PFSK-1 (cell line): ENCODE measurements around the gene ALG2.

Experiments used
- FOXP2 ChIP-seq: optimal IDR thresholded peaks from 2 replicates; pipeline ENCODE3; 2011; ENCODE audit warnings: borderline replicate concordance, control low read depth, inconsistent platforms; ENCODE audit not compliant: insufficient read depth; ENCODE audit errors: extremely low read length, extremely low read depth
- POLR2AphosphoS5 ChIP-seq: IDR thresholded peaks from 2 replicates; pipeline ENCODE4 v1.6.1; 2012; ENCODE audit warnings: low read depth, mild to moderate bottlenecking, control low read depth, low read length, moderate library complexity
- SIN3A ChIP-seq: IDR thresholded peaks from 2 replicates; pipeline ENCODE4 v1.6.1; 2012; ENCODE audit warnings: mild to moderate bottlenecking, low read length, moderate library complexity, borderline replicate concordance; ENCODE audit not compliant: insufficient read depth
- TAF1 ChIP-seq: IDR thresholded peaks from 2 replicates; pipeline ENCODE4 v1.6.1; 2012; ENCODE audit warnings: low read length, control low read depth, borderline replicate concordance; ENCODE audit not compliant: insufficient read depth
- TF ChIP-seq, protein P1 (sequence below), 2 experiments: IDR thresholded peaks; 2 replicates each; pipeline versions ENCODE4 v1.6.1 to v1.8.0; 2011 to 2012; ENCODE audit warnings: low read depth in 2 of 2, low read length in 2 of 2, control low read depth in 1 of 2, inconsistent platforms in 1 of 2, mild to moderate bottlenecking in 1 of 2, moderate library complexity in 1 of 2; ENCODE audit not compliant: insufficient read depth in 1 of 2

ALG2 gene

DNA sequence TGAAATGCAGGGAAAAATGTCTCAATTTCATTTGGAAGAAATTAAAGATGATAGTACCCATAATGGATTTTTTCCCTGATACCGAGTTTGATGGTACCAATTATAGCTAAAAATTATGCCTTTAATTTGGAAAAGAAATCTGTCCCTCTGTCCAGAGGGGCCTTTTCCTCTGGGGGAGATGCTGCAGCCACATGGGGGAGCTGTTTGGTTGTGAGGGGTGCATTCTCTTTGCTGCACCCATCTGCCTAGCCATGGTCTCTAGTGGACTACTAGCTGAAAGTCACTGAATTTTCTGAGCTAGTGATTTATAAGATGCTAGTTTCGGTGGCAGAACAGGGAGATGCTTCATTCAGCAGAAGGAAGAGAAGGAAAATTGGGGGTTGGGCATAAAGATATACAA, 10.0 kb upstream of the ALG2 start:
- TF ChIP-seq FOXP2 (no peak), POLR2AphosphoS5 (no peak), TAF1 (no peak), SIN3A (no peak)
- TF ChIP-seq, protein P1, sequence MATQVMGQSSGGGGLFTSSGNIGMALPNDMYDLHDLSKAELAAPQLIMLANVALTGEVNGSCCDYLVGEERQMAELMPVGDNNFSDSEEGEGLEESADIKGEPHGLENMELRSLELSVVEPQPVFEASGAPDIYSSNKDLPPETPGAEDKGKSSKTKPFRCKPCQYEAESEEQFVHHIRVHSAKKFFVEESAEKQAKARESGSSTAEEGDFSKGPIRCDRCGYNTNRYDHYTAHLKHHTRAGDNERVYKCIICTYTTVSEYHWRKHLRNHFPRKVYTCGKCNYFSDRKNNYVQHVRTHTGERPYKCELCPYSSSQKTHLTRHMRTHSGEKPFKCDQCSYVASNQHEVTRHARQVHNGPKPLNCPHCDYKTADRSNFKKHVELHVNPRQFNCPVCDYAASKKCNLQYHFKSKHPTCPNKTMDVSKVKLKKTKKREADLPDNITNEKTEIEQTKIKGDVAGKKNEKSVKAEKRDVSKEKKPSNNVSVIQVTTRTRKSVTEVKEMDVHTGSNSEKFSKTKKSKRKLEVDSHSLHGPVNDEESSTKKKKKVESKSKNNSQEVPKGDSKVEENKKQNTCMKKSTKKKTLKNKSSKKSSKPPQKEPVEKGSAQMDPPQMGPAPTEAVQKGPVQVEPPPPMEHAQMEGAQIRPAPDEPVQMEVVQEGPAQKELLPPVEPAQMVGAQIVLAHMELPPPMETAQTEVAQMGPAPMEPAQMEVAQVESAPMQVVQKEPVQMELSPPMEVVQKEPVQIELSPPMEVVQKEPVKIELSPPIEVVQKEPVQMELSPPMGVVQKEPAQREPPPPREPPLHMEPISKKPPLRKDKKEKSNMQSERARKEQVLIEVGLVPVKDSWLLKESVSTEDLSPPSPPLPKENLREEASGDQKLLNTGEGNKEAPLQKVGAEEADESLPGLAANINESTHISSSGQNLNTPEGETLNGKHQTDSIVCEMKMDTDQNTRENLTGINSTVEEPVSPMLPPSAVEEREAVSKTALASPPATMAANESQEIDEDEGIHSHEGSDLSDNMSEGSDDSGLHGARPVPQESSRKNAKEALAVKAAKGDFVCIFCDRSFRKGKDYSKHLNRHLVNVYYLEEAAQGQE (IDR thresholded peaks at IDR 0.05; ENCODE audit: insufficient read depth in 1 of 2, low read depth in 2 of 2, low read length in 2 of 2) = no peak

DNA sequence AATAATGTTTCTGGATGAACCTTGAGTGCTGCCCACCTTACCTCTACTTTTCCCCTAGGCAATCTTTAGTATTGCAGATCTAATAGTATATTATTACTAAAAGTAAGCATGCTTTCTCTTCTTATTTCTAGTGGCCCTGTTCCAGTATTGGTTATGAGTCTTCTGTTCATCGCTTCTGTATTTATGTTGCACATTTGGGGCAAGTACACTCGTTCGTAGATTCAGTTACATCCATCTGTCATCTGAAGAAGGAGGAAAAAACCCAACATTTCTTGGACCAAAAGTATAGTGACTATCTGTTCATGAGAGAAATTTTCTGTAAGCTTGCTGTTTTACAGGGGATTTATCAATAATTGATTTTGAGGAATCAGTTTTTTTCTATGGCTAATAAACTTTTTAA, 8.5 kb upstream of the ALG2 start:
- TF ChIP-seq, protein P1 (IDR thresholded peaks at IDR 0.05; ENCODE audit: insufficient read depth in 1 of 2, low read depth in 2 of 2, low read length in 2 of 2) = no peak
- no peak for TF ChIP-seq POLR2AphosphoS5
- no peak for TF ChIP-seq FOXP2

DNA sequence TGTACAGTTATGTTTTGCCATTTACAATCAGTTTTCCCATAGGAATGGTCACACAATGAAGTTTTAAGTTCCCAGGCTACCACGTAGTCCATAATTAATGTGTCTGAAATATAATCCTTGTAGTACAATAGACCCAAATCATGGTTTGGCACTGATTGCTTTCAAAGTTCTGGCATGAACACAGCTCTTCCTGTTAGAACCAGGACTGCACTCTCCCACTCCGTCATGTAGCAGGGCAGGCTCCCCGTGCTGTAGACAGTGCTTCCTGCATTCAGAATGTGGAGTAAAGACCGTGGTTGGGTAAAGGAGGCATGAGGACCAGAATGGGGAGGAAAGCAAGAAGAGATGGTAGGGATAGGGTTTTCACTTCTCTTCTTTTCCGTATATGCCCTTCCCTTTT, 4.3 kb upstream of the ALG2 start:
- no peak for TF ChIP-seq POLR2AphosphoS5
- TF ChIP-seq TAF1 = no peak
- TF ChIP-seq FOXP2 = no peak
- no peak for TF ChIP-seq SIN3A
- TF ChIP-seq, protein P1 (IDR thresholded peaks at IDR 0.05; ENCODE audit: insufficient read depth in 1 of 2, low read depth in 2 of 2, low read length in 2 of 2) = no peak

DNA sequence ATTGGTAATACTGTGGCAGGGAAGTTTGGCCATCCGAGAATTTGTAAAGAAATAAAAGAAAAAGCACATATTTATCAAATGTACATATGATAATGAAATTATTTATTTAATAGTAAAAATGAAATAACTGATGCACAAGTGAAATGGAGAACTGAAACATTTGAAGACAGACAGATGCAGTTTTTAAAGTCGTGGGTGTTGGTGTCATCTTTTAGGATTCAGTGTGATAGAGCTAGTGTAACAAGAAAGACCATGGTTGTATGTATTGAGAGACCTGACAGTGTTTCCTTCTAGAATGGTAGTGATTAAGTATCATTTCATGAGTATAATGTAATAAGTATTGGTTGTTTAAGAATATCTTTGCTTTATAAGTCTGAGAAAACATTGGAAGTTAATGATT, 2.7 kb upstream of the ALG2 start:
- no peak for TF ChIP-seq SIN3A
- TF ChIP-seq, protein P1 (IDR thresholded peaks at IDR 0.05; ENCODE audit: insufficient read depth in 1 of 2, low read depth in 2 of 2, low read length in 2 of 2) = no peak

DNA sequence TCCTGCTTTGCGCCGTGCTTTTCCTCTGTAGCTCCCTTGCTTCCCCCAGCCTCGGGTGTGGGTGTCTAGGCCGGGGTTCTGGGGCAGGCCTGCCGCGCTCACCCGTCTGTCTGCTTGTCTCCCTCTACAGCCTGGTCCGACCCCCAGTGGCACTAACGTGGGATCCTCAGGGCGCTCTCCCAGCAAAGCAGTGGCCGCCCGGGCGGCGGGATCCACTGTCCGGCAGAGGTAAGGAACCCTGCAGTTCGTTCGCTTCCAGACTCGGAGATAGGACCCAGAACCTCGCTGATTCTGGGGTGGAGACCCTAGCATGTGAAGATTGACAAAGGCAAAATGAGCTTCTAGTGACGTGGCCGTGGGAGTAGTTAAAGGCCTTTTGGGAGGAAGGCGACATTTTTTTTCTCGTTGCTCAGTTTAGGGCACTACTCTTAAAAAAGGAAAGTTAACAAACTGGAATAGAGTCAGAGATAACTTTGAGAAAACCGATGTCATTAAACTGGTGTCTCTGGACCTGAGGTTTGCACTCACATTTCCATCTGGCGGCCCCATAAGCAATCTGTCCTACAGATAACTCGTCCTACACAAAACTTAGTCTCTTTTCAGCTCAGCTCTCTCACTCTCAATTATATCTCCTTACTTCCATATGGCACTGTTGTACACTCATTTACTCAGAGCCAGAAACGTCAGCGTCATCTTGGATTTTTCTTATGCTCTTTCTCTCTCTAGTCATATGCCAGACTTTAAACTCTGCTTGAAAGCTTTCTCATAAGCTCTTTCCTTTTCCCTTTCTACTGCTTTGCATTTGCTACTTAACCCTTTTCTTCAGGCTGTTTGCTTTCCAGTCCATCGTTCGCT, 901 bp upstream of the ALG2 start:
- no peak for TF ChIP-seq POLR2AphosphoS5
- no peak for TF ChIP-seq SIN3A
- no peak for TF ChIP-seq FOXP2
- TF ChIP-seq TAF1 = no peak
- TF ChIP-seq, protein P1 (IDR thresholded peaks at IDR 0.05; ENCODE audit: insufficient read depth in 1 of 2, low read depth in 2 of 2, low read length in 2 of 2) = no peak
